Testis (tissue), 2 donors: ENCODE measurements around the gene RPL41.

Experiments used
- POLR2A ChIP-seq: fragments of 450-650 bp; IDR thresholded peaks from one replicate; pipeline ENCODE4 v1.6.1; 2017; ENCODE audit warnings: antibody characterized with exemption, mild to moderate bottlenecking, moderate library complexity
- TF ChIP-seq, protein P1 (sequence below), 3 experiments: fragments of 450-650 bp in 2 of 3; fragments of 200-600 bp in 1 of 3; sonication (generic) in 1 of 3; IDR thresholded peaks; one replicate each; pipeline ENCODE4 v1.5.1; 2016 to 2019; ENCODE audit warnings: antibody characterized with exemption in 3 of 3, mild to moderate bottlenecking in 2 of 3, moderate library complexity in 1 of 3

DNA sequence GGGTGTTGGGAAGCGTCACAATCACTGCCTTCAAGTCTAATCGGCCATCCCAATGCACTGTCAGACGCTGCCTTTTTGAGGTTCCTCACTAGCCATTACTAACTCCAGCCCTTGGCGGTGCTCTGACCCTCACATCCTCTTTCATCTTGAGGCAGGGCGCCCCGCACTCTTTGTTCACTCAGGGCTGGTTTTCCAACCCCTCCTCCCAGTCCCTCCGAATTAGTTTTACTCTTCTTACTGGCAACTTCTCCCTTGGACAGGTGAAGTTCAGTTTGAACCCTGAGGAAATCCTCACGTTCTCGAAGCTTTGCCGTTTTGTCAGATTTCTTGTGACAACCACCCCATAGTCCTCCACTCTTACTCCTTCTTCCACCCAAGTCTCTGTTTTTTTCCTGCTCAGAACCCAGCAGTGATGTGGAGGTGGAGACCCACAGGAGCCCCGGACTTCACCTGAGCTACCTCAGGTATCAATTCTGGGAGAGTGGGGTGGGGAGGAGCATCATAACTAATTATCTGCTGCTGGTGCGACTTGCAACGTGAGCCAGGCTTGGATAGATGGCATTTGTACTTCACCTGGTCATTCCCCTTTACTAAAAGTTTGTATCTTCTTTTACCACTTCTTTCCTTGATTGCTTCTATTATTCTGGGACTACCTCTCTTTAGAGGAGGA is 2.4 kb downstream of the RPL41 start:
- TF ChIP-seq, protein P1, sequence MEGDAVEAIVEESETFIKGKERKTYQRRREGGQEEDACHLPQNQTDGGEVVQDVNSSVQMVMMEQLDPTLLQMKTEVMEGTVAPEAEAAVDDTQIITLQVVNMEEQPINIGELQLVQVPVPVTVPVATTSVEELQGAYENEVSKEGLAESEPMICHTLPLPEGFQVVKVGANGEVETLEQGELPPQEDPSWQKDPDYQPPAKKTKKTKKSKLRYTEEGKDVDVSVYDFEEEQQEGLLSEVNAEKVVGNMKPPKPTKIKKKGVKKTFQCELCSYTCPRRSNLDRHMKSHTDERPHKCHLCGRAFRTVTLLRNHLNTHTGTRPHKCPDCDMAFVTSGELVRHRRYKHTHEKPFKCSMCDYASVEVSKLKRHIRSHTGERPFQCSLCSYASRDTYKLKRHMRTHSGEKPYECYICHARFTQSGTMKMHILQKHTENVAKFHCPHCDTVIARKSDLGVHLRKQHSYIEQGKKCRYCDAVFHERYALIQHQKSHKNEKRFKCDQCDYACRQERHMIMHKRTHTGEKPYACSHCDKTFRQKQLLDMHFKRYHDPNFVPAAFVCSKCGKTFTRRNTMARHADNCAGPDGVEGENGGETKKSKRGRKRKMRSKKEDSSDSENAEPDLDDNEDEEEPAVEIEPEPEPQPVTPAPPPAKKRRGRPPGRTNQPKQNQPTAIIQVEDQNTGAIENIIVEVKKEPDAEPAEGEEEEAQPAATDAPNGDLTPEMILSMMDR (IDR thresholded peaks at IDR 0.05): no peak
- no peak for TF ChIP-seq POLR2A
